NCI-H69 (cell line): ENCODE data around the gene GABARAP.

Experiments used
- DNase-seq: peaks from one replicate; lab custom pipeline; 2025; lab: John Stamatoyannopoulos, UW

GABARAP gene

GRCh38 chr17:7241783-7242716 lies at the start of gene GABARAP:
GABARAP (minus strand) TSS chr17:7242449; CDS start chr17:7242330, 119 bp downstream.
- peak; percentile 89 for DNase-seq

- no peak for DNase-seq
Measured at GRCh38 chr17:7290685-7291084, 48.4 kb upstream of the GABARAP start.

- no peak for DNase-seq
Measured at GRCh38 chr17:7290166-7290565, 47.9 kb upstream of the GABARAP start.

- DNase-seq = no peak
Measured at GRCh38 chr17:7289256-7290032, 47.2 kb upstream of the GABARAP start.

- no peak for DNase-seq
Measured at GRCh38 chr17:7285679-7286078, 43.4 kb upstream of the GABARAP start.

GRCh38 chr17:7284911-7285310 lies 42.7 kb upstream of the GABARAP start:
- DNase-seq = no peak

GRCh38 chr17:7283471-7284216 lies 41.4 kb upstream of the GABARAP start:
- DNase-seq = no peak

- no peak for DNase-seq
Measured at GRCh38 chr17:7282752-7283321, 40.6 kb upstream of the GABARAP start.

GRCh38 chr17:7281953-7282751 lies 39.9 kb upstream of the GABARAP start:
- peak; percentile 30 for DNase-seq

GRCh38 chr17:7281074-7281952 lies 39.1 kb upstream of the GABARAP start, which contains the start of gene SLC2A4:
SLC2A4 (plus strand) TSS chr17:7281718; CDS start chr17:7281935, 217 bp downstream.
- DNase-seq = peak; percentile 92

- peak; percentile 78 for DNase-seq
Measured at GRCh38 chr17:7280519-7281073, 38.3 kb upstream of the GABARAP start.

GRCh38 chr17:7279448-7279847 lies 37.2 kb upstream of the GABARAP start:
- no peak for DNase-seq

GRCh38 chr17:7266784-7267183 lies 24.5 kb upstream of the GABARAP start:
- DNase-seq = no peak

- DNase-seq = peak; percentile 42
Measured at GRCh38 chr17:7263801-7264078, 21.5 kb upstream of the GABARAP start.

GRCh38 chr17:7262935-7263800 lies 20.9 kb upstream of the GABARAP start:
- DNase-seq = peak; percentile 78

- DNase-seq = peak; percentile 88
Measured at GRCh38 chr17:7262192-7262934, 20.1 kb upstream of the GABARAP start, which contains the start of gene CLDN7. CLDN7 (minus strand) TSS chr17:7262478; CDS start chr17:7262043, 435 bp downstream.

- DNase-seq = peak; percentile 33
Measured at GRCh38 chr17:7261379-7262191, 19.3 kb upstream of the GABARAP start.
